Myocyte (in vitro differentiated cells): ENCODE measurements around the gene TRAF3IP1. TPM values are rescaled to one million over a fixed set of nuclear protein-coding genes. Genes with fewer than 3 reads are reported as not detected.

ENCODE experiments used
- DNase-seq: peaks from one replicate; pipeline ENCODE4 v3.0.0-alpha.2; 2012; ENCODE audit warnings: low read depth
- total RNA-seq: library from RNA; depleted of rRNA; stranded (reverse); fragments of >200 nt; gene quantifications from 2 replicates; pipeline ENCODE4 v1.2.3, GENCODE V29; 2014

The TRAF3IP1 gene
- total RNA-seq, 1 donor from 2014 or later: 8.2 TPM

DNA sequence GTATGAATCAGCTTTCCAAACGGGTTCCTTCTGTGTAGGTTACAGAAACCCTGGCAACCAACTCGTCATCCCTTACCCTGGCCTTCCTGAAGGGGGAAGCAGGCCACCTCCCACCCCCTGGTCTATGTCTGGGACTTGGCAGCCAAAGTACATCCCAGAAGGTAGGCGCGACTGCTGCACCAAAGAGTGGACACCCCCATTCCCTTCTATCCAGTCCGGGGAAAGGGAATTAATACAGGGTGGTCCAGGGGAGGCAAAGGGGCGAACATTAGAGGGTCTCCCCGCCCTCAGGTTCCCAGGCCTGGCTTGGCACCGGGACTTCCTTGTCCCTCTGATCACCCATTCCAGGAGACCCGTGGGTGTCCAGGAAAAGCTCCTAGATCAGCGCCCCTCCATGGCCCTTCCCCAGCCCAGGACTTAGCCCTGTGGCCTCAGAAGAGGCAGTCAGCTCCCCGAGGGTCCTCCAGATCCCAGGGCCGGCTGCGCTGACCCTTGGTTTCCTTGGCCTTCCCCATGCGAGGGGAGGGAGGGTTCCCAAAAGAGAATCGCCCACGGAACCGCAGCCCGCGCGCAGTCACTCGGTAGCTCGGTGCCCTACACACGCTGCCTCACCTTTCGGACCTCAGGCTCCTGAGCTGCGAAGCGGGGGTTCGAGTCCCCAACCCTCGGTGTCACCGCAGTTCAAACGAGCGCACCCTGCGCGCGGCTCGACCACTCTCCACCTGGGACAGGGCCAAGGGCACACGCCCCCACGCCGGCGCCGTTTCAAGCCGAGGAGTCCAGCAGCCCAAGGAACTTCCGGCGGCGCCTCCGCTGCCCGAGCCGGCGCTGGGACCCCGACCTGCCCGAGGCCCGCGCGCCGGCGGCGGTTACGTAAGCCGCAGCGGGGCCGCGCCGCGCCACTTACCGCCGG lies 32.3 kb upstream of the TRAF3IP1 start, which contains the start of gene PER2:
TSS of gene PER2 (minus strand) at position 874 of the 913 bp plus-strand sequence. CDS start 10,674 bp downstream, outside the sequence.
- peak; percentile 80 for DNase-seq

DNA sequence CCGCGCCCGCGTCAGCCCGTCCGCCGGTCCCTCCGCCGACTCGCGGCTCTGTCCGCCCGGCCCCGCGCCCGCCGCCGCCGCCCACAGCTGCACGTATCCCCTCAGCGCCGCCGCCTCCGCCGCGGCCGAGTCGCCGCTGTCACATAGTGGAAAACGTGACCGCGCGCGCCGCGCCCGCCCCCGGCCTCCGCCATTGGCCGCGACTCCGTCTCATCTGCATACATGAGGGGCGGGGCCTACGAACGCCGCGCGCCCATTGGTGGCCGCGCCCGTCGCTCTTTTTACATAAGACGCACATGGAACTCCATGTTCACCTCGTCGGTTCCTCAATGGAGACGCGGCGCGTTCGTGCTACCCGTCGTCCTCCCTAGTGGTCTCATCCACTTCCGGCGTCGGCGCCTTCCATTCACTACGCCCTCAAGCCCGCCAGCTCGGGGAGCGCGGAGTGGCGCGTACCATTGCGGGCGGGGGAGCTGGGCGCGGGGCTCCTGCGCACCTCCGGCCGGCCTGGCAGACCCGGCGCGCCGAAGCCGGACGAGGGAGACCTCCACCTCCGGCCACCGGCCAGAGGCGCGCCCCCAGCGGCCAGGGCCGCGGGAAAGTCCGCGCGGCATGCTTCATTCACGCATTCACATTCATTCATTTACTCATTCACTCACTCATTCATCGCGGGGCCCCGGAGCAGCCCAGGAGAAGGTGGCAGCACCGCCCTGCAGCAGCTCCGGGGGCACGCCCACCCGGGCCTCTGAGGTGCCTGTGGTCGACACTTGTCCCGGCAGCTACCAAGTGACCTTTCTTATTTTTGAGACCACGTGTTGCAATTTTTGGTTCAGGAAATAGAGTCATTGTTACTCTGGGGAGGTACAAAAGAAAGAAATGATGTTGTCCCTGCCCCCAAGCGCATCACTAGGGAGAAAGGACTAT lies 31.4 kb upstream of the TRAF3IP1 start:
- DNase-seq: peak; percentile 98

DNA sequence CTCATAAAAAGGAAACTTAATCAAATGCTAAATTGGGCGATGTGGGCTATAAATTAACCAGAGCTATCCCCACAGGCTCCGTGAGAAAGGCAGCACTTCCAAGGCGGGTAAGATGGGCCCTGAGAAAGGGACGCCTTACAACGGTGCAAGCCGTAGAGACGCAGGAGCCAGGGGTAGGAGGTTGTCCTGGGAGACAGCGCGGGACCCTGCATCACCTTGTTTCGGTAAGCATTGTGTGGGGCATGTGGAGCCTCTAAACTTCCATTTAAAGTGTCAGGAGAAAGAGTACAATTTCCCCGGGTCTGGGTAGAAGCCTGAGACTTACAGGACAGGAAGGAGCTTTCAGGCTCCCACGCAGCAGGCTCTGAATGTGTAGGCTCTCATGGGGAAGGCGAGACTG lies 30.7 kb upstream of the TRAF3IP1 start:
- DNase-seq: no peak

DNA sequence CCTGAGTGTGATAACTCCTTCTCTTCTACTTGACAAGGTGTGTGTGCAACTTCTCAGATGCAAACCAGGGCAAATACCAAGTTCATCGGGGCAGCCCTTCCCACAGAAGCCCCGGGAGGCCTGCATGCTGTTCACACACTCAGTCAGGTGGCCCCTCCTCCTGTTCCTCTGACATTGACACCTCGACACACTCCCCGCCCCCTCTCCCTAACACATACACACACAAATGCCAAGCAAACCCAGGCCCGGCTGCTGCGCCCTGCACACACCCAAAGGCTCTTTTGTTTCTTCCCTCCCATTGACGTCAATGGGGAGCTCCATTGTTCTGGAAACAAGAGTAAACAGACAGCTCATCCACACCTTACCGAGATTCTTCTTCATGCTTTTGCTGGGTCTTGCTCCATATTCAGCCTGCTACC lies 30.2 kb upstream of the TRAF3IP1 start:
- no peak for DNase-seq

DNA sequence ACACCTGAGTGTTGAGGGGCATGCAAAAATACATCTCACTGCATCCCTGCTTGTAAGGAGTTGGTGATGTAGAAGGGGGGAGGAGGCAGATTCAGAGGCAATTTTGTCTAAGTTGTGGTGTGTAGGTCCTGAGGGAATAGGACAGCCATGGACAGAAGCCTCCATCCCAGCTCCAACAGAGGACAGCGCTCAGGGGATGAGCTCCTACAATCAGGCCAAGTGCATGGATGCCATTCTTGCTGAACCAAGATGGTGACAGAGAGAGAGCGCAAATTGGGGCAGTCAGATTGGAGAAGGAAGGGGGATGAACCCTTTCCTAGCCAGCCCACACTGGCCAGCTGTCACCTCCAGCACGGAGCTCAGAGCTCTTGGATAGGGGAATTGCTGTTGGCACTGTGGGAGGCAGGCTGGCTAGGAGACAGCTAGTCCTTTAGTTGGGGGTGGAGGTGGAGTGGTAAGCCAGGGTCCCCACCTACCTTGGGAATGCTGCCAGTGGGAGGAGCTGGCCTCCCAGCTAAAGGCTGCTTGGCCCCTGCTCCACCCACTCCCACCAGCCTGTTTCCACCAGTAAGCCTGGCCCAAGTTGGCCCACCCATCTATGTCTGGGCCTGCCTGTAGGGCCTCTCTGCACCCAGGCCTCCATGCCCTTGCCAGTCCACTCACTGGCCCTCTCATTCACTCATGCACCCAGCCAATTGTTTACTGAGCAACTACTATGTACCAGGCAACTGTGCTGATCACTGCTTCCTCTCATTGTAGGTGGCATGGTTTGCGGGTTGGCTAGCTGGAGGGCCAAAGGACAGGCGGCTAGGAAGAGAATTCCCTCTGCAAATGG lies 29.4 kb upstream of the TRAF3IP1 start:
- no peak for DNase-seq

DNA sequence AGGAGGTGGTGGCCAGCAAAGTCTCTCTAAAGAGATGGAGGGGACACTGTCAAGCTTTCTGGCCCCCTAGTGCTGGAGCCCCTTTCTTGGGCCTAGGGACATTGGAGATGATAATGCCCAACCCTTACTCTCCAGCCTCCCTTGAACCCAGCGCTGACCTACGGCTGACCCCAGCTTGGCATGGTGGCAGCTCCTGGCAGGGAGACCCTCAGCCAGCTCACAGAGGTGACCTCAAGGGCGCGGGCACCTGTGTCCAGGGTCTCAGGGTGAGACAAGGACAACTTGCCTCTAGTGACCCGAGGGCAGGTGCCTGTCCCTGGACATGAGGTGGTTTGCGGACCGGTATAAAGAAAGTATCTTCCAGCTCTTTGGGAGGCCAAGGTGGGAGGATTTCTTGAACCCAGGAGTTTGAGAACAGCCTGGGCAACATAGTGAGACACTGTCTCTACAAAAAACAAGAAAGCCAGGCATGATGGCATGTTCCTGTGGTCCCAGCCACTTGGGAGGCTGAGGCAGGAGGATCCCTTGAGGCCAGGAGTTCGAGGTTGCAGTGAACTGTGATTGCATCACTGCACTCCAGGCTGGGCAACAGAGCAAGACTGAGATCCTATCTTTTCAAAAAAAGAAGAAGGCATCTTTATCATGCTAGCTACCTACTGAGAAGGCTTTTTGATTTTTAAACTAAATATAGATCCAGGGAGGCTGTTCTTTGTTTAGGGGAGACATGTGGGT lies 28.6 kb upstream of the TRAF3IP1 start:
- no peak for DNase-seq

DNA sequence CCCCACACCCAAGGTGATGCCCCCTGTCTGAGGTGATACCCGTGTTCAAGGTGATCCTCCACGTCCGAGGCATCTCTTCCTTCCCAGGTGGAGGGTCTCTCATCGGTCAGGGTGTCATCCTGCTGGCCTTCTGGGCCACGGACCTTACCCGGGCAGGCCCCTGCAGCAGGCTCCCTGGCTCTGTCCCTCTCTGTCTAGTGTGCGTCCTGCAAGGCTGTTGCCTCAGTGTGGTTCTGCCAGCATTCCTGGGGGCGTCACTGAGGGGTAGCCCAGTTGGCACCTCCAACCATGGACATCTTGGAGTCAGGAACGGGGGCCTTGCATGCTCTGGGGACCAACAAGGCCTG lies 26.3 kb upstream of the TRAF3IP1 start:
- DNase-seq: no peak

DNA sequence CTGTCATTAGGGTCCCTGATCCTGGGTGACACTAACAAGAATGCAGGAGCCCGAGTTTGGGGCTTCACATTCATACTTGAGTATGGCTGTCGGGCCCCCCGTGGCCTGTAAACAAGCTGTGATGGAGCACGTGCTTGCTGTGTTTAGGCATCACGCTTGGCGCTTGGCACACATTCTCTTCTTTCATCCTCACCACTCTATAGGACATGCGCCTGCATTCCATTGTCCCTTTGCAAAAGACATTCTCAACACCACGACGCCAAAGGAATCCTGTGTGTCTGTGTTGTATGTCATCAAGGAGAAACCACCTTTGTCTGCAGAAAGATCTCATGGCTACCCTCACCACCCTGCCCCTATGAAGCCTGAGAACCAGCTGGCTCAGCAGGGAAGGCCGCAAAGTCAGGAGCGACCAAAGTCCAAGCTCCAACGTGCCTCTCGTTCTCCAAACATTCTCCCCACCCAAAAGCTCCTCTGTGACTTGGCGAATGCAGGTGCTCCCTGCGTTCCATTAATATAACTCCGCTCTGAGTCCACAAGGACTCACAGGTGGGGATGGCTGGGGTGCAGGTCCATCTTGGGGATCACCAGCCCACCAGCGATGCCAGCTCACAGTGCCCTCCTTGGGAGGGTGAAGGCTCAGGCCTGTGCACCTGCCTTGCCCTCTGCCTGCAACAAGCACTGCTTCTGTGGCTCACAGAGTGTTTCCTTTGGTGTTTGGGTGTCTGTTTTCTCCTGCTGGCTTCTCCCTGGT lies 25.8 kb upstream of the TRAF3IP1 start:
- no peak for DNase-seq

DNA sequence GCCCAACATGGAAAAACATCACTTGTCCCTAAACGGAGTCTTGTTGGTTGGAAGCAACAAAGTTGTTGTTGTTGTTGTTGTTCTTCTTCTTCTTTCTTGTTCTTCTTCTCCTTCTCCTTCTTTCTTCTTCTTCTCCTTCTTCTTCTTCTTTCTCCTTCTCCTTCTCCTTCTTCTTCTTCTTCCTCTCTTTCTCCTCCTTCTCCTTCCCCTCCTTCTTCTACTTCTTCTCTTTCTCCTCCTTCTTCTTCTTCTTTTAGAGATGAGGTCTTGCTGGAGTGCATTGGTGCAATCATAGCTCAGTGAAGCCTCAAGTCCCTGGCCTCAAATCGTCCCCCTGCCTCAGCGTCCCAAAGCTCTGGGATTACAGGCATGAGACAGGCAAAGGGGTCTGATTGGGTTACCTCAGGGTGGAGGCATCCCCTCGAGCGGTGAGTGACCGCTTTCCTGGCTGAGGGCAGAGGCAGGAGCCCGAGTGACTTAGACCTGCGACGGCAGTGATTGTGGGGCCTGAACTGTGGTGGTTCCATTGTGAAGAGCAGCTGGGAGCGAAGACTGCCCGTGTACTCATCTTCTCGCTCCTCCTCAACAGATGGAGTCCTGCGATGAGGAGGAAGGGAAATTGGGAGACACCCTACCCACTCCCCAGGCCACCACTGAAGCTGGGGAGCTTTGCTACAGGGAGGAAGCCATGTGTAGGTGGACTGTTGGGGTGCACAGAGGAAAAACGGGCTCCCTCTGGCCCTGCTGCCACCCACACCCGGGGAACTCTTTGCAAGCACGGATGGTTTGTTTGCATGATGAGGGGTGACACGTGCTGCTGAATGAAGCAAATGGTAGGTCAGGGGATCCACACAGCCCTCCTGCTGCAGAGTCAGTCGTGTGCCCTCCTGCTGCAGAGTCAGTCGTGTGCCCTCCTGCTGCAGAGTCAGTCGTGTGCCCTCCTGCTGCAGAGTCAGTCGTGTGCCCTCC lies 24.9 kb upstream of the TRAF3IP1 start:
- DNase-seq: no peak

DNA sequence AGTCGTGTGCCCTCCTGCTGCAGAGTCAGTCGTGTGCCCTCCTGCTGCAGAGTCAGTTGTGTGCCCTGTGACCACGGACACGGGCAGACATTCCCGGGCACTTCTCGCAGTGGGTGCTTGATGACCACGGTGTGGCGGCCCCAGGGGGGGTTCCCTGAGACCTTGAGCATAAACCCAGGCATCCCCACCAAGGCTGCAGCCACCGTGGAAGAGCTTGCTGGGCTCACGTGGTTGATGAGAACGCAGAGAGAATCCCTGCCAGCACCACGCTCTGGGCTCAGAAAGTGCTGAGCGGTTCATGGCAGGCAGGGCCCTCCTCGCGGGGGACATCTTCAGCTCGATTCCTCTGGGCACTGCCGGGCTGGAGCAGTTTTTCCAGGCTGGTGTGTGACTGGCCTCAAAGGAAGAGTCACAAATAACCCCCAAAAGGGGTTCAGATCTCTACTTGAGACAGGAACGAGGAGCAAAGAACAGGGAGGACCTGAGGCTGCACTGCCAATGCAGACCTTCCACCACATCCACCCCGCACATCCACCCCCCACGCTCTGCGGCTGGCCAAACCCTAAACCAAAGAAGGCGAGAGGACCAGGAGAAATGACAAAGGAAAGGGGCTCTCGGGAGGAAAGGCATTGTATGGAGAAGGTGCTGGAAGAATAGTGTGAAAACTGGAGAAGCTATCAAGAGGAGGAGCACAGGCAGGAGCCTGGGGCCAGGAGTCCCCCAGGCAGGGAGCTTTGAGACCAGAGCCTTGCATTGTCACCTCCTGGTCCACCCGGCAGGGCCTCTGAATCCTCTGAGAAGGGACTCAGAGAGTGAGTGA lies 23.5 kb upstream of the TRAF3IP1 start:
- DNase-seq: no peak

DNA sequence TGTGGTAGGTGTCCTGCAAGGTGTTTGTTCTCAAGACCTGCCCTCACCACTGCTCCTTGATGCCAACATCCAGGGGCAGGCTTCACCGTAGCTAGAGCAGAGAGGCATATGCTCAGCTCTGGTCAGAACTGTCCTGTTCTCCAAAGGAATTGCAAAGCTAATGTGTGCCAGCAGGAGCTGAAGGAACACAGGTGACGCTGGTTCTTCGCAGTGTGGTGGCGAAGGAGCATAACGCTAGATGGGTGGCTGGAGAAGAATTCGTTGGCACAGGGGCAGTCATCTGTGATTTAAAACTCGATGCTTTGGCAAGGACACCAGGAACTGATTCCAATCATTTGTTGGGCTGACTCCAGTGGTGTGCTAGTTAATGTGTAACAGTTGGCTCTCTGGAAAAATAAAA lies 20.5 kb upstream of the TRAF3IP1 start:
- DNase-seq: no peak

DNA sequence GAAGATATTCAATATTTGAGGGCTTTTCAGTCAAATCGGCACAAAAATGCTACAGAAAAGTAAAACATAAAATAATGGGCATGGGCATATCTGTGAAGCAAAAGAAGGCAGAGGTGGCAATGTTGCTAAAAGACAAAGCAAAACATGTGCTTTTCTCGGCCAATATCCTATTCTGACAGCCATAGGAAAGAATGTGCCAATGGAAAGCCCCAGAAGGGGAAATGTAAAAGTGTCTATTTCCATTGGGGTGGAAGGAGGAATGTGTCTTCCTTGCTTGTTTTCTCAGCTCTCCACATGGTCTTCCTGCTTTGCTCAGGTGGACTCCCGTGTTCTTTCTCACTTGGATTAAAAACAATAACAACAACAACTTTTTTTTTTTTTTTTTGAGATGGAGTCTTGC lies 18.2 kb upstream of the TRAF3IP1 start:
- DNase-seq: no peak

DNA sequence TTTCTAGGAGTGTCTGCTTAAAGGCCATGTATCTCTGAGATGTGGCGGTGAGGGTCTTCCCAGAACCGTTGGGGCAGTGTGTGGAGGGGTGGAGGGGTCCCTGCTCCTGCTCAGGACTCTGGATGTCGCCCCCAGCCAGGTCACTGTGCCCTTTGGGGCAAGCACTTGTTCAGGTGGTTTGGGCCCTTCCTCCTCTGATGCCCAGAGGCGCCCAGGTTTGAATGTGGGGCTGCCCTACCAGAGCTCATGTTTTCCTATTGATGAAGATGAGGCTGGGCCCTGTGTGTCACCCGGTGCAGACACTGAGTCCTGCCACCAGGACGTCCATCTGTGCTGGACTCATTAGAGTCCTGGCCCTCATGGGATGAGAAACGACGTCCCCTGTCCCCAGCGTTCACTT lies 17.6 kb upstream of the TRAF3IP1 start:
- DNase-seq: no peak

DNA sequence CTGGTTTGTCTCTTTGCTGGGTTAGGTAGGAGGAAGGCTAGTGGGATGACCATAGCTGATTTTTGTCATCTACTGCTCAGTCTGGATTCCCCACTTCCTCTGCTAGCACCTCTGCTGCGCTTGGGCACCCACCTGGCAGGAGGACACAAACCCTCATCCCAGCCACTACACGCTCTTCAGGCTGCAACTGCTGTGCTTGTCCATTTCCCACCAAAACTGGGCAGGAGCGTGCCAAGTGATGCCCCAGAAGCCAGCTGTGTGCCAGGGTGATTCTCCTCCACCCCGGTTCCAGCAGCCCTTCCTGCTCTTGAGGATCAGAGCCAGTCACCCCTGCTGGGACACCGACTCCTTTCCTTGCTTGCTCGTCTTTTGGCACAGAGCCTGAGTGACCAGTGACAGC lies 16.2 kb upstream of the TRAF3IP1 start:
- DNase-seq: no peak

DNA sequence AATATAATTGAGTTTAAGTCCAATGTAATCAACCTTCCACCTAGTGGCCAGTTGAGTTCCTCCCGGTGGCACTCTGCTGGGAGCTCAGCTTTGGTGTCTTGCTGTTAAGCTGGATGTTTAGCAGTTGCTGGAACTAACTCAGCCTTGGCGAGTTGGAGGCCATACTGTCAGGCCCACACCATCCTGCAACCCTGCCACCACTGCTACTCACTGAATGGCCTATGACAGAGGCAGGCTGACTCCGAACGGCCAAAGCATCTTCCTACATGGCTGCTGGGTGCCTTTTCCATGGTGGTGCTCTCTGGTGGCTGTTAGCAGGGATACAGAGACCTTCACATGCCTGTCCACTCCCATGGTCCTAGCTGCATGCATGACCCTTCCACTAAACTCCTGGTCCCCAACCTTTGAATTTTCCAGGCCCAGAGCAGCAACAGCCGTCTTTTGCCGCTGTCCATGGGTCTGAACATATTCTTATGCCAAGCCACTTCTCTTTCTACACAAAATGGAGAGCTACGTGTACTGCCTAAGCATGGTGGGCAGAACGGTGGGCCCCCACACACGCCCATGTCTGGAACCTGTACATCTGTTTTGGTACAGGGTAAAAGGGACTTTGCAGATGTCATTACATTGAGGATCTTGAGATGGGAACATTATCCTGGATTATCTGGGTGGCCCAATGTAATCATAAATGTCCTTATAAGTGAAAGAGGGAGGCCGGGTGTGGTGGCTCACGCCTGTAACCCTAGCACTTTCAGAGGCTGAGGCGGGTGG lies 15.0 kb upstream of the TRAF3IP1 start:
- DNase-seq: no peak

DNA sequence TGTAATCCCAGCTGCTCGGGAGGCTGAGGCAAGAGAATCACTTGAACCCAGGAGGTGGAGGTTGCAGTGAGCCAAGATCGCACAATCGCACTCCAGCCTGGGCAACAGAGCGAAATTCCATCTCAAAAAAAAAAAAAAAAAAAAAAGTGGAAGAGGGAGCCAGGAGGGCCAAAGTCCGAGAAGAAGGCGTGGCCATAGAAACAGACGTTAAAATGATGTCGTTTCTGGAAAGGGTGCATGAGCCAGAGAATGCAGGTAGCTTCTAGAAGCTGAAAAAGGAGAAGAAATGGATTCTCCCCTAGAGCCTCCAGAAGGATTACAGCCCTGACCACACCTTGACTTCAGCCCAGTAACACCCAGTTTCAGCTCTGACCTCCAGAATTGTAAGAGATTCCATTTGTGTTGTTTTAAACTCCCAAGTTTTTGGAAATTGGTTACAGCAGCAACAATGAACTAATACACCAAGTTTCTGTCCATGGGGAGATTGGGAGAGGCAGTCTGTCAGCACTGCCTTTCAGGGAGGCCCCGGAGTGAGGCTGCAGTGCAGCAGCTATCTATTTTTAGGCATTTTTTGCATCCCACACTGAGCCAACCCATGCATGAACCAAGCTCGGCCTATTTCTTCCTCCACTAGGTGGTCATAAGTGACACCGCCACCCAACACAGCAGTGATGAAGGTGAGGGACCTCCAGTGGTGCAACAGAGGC lies 14.2 kb upstream of the TRAF3IP1 start:
- no peak for DNase-seq
